ENCODE results near the gene INTS11.

The INTS11 gene

DNA sequence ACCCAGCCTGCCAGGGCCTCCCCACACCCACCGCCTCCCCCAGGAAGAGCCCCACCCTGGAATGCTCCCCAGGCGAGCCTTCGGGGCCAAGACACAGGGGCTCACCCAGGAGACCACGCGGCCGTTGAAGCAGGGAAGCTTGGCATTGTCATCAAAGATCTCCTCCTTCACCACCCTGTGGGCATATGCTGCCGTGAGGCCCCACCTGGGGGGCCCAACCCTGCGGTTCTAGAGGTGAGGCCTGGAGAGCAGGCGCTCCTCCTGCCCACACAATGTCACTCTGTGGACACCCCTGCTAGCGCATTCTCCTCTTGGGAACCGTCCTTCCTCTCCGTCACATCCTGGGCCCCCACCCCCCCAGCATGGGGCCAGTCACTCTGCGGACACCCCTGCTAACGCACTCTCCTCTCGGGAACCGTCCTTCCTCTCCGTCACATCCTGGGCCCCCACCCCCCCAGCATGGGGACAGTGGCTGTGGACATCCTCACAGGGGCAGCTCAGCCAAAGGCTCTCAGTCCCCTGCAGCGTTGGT, 18.2 kb upstream of the INTS11 start:
- H3K4me1 ChIP-seq (ENCODE audit: low read depth, poor library complexity, severe bottlenecking), result peaks cover 4% of the 10 kb centered on the region
- no peak overlapping the region for H3K9ac ChIP-seq

DNA sequence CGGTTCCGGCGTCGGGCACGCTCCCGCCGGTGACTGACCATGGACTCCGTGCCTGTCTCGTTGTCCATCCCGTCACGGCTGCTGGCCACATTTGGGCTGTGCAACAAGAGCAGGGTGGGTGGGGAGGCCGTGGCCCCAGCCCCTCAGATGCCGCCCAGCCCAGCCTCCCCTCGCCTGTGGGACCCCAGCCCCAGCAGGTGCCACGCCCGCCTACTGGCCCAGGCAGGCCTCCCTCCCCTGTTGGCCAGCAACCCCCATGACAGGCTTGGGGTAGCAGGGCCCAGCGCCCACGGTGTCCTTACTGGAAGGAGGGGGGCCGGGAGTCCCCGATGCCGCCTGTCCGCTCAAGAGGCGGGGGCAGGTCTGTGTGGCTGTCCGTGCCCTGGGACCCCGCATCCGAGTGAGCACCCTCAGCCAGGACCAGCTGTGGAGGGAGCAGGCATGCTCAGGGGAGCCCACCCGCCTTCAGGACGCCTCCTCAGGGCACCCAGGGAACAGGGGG, 17.7 kb upstream of the INTS11 start:
- Histone ChIP-seq H3K4me1 (ENCODE audit: low read depth, poor library complexity, severe bottlenecking) (no peaks in the 10 kb centered on the region), H3K4me2 (no peak overlapping the region), H2AFZ (ENCODE audit: low read depth) (no peak overlapping the region), H3K36me3 (ENCODE audit: insufficient read depth) (no peaks in the 10 kb centered on the region), H3K4me3 (IDR thresholded peaks at IDR 0.05; ENCODE audit: insufficient read depth, low read depth, low read length) (no peak overlapping the region), H3K27ac (no peak overlapping the region), H3K9ac (no peak overlapping the region), H3K27me3 (ENCODE audit: insufficient read depth, low read depth) (no peaks in the 10 kb centered on the region), H4K20me1 (ENCODE audit: insufficient read depth) (no peaks in the 10 kb centered on the region), H3K79me2 (ENCODE audit: insufficient read depth, low read depth) (no peaks in the 10 kb centered on the region)
- TF ChIP-seq, protein P1, sequence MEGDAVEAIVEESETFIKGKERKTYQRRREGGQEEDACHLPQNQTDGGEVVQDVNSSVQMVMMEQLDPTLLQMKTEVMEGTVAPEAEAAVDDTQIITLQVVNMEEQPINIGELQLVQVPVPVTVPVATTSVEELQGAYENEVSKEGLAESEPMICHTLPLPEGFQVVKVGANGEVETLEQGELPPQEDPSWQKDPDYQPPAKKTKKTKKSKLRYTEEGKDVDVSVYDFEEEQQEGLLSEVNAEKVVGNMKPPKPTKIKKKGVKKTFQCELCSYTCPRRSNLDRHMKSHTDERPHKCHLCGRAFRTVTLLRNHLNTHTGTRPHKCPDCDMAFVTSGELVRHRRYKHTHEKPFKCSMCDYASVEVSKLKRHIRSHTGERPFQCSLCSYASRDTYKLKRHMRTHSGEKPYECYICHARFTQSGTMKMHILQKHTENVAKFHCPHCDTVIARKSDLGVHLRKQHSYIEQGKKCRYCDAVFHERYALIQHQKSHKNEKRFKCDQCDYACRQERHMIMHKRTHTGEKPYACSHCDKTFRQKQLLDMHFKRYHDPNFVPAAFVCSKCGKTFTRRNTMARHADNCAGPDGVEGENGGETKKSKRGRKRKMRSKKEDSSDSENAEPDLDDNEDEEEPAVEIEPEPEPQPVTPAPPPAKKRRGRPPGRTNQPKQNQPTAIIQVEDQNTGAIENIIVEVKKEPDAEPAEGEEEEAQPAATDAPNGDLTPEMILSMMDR (conservative IDR thresholded peaks at IDR 0.05; ENCODE audit: low read depth, low read length), result no peak

More for the DNA sequence above, 18.2 kb upstream of the INTS11 start:
- H3K79me2 ChIP-seq (ENCODE audit: insufficient read depth, low read depth), result no peaks in the 10 kb centered on the region; the same call in 1 of the 2 replicates
- H4K20me1 ChIP-seq (ENCODE audit: insufficient read depth), result no peaks in the 10 kb centered on the region
- H3K4me2 ChIP-seq, result no peak overlapping the region
- no peaks in the 10 kb centered on the region for H3K36me3 ChIP-seq (ENCODE audit: insufficient read depth)
- no peak overlapping the region for H3K27ac ChIP-seq
- no peak overlapping the region for H3K4me3 ChIP-seq (IDR thresholded peaks at IDR 0.05; ENCODE audit: insufficient read depth, low read depth, low read length)
- no peaks in the 10 kb centered on the region for H3K27me3 ChIP-seq (ENCODE audit: insufficient read depth, low read depth)
- H2AFZ ChIP-seq (ENCODE audit: low read depth), result no peak overlapping the region
- TF ChIP-seq, protein P1 (conservative IDR thresholded peaks at IDR 0.05; ENCODE audit: low read depth, low read length), result no peak

DNA sequence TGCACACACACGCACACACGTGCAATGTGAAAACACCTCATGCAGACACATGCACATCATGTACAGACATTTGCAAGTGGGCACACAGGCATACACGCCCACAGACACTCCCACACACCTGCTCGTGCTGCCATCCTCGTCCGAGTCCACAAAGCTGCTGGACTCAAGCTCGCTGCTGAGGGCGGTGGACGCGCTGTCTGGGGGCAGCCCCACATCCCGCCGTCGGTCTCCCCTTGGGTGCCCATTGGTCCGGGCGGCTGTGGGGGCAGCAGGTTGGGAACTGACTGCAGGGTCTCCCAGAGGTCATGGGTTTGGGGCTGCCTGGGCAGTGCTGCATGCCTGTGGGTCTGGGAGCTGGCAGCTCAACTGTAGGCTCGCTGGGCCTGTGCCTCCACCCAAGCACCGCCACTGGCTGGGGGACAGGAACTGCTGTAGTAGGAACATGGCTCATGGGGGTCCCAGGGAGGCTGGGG, 17.1 kb upstream of the INTS11 start:
- no peaks in the 10 kb centered on the region for H3K27me3 ChIP-seq (ENCODE audit: insufficient read depth, low read depth)
- no peak overlapping the region for H3K27ac ChIP-seq
- H3K4me1 ChIP-seq (ENCODE audit: low read depth, poor library complexity, severe bottlenecking), result no peaks in the 10 kb centered on the region
- no peak overlapping the region for H3K9ac ChIP-seq
- H4K20me1 ChIP-seq (ENCODE audit: insufficient read depth), result no peaks in the 10 kb centered on the region
- H3K4me3 ChIP-seq (IDR thresholded peaks at IDR 0.05; ENCODE audit: insufficient read depth, low read depth, low read length), result no peak overlapping the region
- H3K4me2 ChIP-seq, result no peak overlapping the region
- TF ChIP-seq, protein P1 (conservative IDR thresholded peaks at IDR 0.05; ENCODE audit: low read depth, low read length), result no peak
- no peak overlapping the region for H2AFZ ChIP-seq (ENCODE audit: low read depth)
- no peaks in the 10 kb centered on the region for H3K79me2 ChIP-seq (ENCODE audit: insufficient read depth, low read depth)
- H3K36me3 ChIP-seq (ENCODE audit: insufficient read depth), result no peaks in the 10 kb centered on the region

DNA sequence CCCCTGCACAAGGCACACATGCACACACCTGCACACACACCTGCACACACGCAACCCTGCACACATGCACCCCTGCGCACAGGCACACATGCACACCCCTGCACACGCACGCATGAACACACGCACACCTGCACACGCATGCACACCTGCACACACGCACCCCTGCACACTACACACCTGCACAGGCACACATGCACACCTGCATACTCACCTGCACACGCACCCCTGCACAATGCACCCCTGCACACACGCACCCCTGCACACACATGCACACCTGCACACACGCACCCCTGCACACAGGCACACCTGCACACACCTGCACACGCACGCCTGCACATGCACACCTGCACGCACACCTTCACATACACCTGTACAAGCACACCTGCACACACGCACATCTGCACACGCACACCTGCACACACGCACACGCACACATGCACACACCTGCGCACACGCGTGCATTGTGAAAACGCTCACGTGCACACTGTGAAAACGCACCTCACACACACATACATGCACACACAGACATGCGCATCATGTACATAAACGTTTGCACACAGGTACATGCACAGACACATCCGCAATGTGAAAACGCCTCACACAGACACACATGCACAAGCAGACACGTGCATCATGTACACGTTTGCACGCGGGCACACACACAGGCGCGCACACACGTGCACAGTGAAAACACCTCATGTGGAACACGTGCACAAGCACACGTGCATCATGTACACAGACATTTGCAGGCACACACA, 16.5 kb upstream of the INTS11 start:
- Histone ChIP-seq H3K36me3 (ENCODE audit: insufficient read depth) (no peaks in the 10 kb centered on the region), H3K4me2 (no peak overlapping the region), H3K27me3 (ENCODE audit: insufficient read depth, low read depth) (no peaks in the 10 kb centered on the region), H3K79me2 (ENCODE audit: insufficient read depth, low read depth) (no peaks in the 10 kb centered on the region), H3K27ac (no peak overlapping the region), H2AFZ (ENCODE audit: low read depth) (no peak overlapping the region), H4K20me1 (ENCODE audit: insufficient read depth) (no peaks in the 10 kb centered on the region), H3K4me1 (ENCODE audit: low read depth, poor library complexity, severe bottlenecking) (no peaks in the 10 kb centered on the region), H3K4me3 (IDR thresholded peaks at IDR 0.05; ENCODE audit: insufficient read depth, low read depth, low read length) (no peak overlapping the region), H3K9ac (no peak overlapping the region)
- TF ChIP-seq, protein P1 (conservative IDR thresholded peaks at IDR 0.05; ENCODE audit: low read depth, low read length), result no peak
